Mammary epithelial cell (primary cell): Measurements from ENCODE around the gene C11orf65.

Experiments
- CTCF ChIP-seq, 2 donors: IDR thresholded peaks in 1 of 2; conservative IDR thresholded peaks in 1 of 2; 2 replicates each; pipeline ENCODE4 v1.5.1; 2011 to 2012; ENCODE audit warnings: inconsistent platforms in 2 of 2, low read length in 2 of 2, mild to moderate bottlenecking in 2 of 2, control low read depth in 1 of 2, low read depth in 1 of 2; ENCODE audit not compliant: insufficient read depth in 1 of 2; ENCODE audit errors: extremely low read depth in 1 of 2
- EZH2 ChIP-seq: IDR thresholded peaks from 2 replicates; pipeline ENCODE4 v1.6.1; 2012; ENCODE audit warnings: low read length, inconsistent platforms, borderline replicate concordance

DNA sequence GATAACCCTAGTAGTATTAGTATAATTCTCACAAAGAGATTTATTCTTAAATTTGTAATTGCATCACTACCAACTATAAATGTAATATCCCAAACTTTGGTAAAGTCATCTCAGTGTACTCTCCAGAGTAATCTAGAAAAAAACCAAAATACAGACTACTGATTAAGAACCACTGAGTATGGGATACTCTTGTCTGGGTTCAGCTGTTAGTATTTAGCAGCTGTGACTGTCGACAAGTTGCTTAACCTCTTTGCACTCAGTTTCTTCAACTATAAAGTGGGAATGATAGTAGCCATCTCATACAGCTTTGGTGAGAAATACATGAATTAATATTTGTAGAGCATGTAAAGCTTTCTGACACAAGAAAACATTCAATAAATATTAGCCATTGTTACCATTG lies 35.3 kb downstream of the C11orf65 start:
- TF ChIP-seq EZH2 (no peak), CTCF (conservative IDR thresholded peaks at IDR 0.05 in 1 of 2, IDR thresholded peaks at IDR 0.05 in 1 of 2; ENCODE audit: extremely low read depth in 1 of 2, insufficient read depth in 1 of 2, low read depth in 1 of 2, low read length in 2 of 2) (no peak)
